Kidney epithelial cell (primary cell): Measurements from ENCODE around the gene PPP1CA. TPM values are rescaled to one million over a fixed set of nuclear protein-coding genes. Genes with fewer than 3 reads are reported as not detected.

Source experiments
- DNase-seq: peaks from one replicate; pipeline ENCODE4 v3.0.0-alpha.2; 2010; ENCODE audit warnings: low read depth
- H3K27me3 ChIP-seq: 2 replicates; pipeline ENCODE4 v1.6.0; 2011; ENCODE audit warnings: low read length; ENCODE audit not compliant: control insufficient read depth, insufficient read depth
- H3K36me3 ChIP-seq: 2 replicates; pipeline ENCODE4 v1.5.1; 2011; ENCODE audit warnings: low read length; ENCODE audit not compliant: control insufficient read depth, insufficient read depth
- H3K4me3 ChIP-seq: 2 replicates; pipeline ENCODE4 v1.5.1; 2011; ENCODE audit warnings: low read depth, mild to moderate bottlenecking, control low read depth, low read length
- total RNA-seq: library from RNA; depleted of rRNA; stranded (reverse); fragments of >200 nt; gene quantifications from 2 replicates; pipeline ENCODE4 v1.2.3, GENCODE V29; 2015
- TF ChIP-seq, protein P1 (sequence below): IDR thresholded peaks from 2 replicates; pipeline ENCODE4 v1.5.1; 2011; ENCODE audit warnings: mild to moderate bottlenecking, moderate library complexity, low read length, control low read depth, inconsistent platforms; ENCODE audit not compliant: insufficient read depth, poor library complexity, severe bottlenecking

PPP1CA gene
- total RNA-seq, 1 donor from 2014 or later = 319 TPM

DNA sequence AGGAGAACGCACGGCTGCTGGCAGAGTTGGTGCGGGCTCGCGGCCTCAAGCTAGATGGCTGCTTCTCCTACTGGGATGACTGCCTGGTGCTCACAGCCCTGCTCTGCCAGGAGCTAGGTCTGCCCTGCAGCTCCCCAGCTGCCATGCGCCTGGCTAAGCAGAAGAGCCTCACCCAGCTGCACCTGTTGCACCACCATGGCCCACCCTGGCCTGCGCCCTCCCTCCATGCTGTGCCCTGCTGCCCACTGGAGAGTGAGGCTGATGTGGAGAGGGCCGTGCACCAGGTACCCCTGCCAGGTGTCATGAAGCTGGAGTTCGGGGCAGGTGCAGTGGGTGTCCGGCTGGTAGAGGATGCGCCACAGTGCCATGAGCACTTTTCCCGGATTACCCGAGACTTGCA is 21.8 kb upstream of the PPP1CA start:
- no peaks in the 10 kb centered on the region for H3K27me3 ChIP-seq
- H3K36me3 ChIP-seq = no peaks in the 10 kb centered on the region
- H3K4me3 ChIP-seq = no peak overlapping the region
- DNase-seq = no peak
- TF ChIP-seq, protein P1, sequence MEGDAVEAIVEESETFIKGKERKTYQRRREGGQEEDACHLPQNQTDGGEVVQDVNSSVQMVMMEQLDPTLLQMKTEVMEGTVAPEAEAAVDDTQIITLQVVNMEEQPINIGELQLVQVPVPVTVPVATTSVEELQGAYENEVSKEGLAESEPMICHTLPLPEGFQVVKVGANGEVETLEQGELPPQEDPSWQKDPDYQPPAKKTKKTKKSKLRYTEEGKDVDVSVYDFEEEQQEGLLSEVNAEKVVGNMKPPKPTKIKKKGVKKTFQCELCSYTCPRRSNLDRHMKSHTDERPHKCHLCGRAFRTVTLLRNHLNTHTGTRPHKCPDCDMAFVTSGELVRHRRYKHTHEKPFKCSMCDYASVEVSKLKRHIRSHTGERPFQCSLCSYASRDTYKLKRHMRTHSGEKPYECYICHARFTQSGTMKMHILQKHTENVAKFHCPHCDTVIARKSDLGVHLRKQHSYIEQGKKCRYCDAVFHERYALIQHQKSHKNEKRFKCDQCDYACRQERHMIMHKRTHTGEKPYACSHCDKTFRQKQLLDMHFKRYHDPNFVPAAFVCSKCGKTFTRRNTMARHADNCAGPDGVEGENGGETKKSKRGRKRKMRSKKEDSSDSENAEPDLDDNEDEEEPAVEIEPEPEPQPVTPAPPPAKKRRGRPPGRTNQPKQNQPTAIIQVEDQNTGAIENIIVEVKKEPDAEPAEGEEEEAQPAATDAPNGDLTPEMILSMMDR = no peak

DNA sequence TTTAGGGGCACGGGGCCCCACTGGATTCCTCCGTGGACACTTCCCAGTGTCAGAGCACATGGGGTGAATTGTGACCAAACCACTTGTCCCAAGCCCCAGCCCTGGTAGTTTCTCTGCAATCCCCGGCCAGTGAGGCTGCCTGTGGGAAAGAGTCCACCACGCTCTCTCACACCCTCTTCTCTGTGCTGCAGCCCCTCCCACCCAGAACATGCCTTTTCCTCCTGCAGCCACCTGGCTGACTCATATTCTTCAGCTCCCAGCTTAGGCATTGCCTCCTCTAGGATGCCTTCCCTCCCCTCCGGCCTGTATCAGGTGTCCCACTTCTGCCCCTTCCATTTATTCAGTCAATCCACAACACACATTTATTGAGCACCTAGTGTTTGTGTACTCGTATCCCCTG is 21.2 kb upstream of the PPP1CA start:
- TF ChIP-seq, protein P1 = no peak
- H3K27me3 ChIP-seq = no peaks in the 10 kb centered on the region
- no peaks in the 10 kb centered on the region for H3K36me3 ChIP-seq
- DNase-seq = no peak
- H3K4me3 ChIP-seq = no peak overlapping the region

- Histone ChIP-seq H3K36me3 (no peaks in the 10 kb centered on the region), H3K4me3 (no peak overlapping the region), H3K27me3 (peaks cover 2% of the 10 kb centered on the region)
- TF ChIP-seq, protein P1 = no peak
- DNase-seq = no peak
Measured at GRCh38 chr11:67421430-67422031, 19.9 kb upstream of the PPP1CA start.

GRCh38 chr11:67420646-67421429 is 19.2 kb upstream of the PPP1CA start:
- TF ChIP-seq, protein P1 = no peak
- no peak for DNase-seq
- peaks cover 4% of the 10 kb centered on the region for H3K27me3 ChIP-seq
- H3K4me3 ChIP-seq = peak overlapping the region; percentile 35
- no peaks in the 10 kb centered on the region for H3K36me3 ChIP-seq

DNA sequence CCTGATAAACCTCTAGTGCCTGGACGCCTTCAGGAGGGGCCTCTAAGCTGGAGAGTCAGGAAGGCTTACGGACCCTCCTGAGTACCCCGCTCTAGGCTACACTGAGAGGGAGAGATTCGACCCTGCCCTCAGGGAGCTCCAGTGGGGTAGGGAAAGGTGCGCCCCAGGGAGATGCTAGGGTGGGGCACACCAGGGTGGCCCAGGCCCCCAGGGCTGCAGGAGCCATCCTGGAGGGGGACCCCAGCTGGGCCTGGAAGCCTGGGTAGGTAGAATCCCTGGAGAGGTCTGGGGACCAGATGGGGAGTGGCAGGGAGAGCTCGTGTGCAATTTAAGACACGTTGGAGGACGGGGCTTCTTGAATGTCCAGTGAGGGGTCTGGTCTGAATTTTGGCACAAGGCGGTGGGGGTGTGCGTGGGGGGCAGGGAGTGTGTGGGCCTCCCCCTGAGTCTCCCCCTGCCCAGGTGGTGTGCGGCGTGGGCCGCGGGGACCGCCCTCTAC is 18.5 kb upstream of the PPP1CA start:
- TF ChIP-seq, protein P1 = no peak
- H3K4me3 ChIP-seq = peak overlapping the region; percentile 35
- H3K36me3 ChIP-seq = no peaks in the 10 kb centered on the region
- DNase-seq = no peak
- H3K27me3 ChIP-seq = peaks cover 6% of the 10 kb centered on the region
